ENCODE results near the gene DCAF4.

GRCh38 chr14:72904218-72904617, 22.0 kb upstream of the DCAF4 start:
- no peak for TF ChIP-seq CTCF (IDR thresholded peaks at IDR 0.05)
- no peak for TF ChIP-seq POLR2A (IDR thresholded peaks at IDR 0.05)

All from thyroid gland (tissue), 4 donors.